Mucosa of descending colon (tissue), 3 donors: Measurements from ENCODE around the gene IL12RB2. TPM values are rescaled to one million over a fixed set of nuclear protein-coding genes. Genes with fewer than 3 reads are reported as not detected.

Experiments
- ATAC-seq: fragments of 200-7000 bp; cut with Tn5 transposase; one replicate; pipeline ENCODE4 v1.9.1; 2020; ENCODE audit warnings: mild to moderate bottlenecking, moderate library complexity
- DNase-seq, 3 donors: peaks; one replicate each; pipeline ENCODE4 v3.0.0-alpha.2; 2020
- H3K36me3 ChIP-seq: fragments of 200-600 bp; one replicate; pipeline ENCODE4 v1.8.0; 2021; ENCODE audit warnings: low read depth, mild to moderate bottlenecking
- H3K4me1 ChIP-seq: fragments of 200-600 bp; one replicate; pipeline ENCODE4 v1.8.0; 2021; ENCODE audit warnings: low read depth, mild to moderate bottlenecking
- H3K4me3 ChIP-seq: fragments of 200-600 bp; one replicate; pipeline ENCODE4 v1.8.0; 2021; ENCODE audit warnings: mild to moderate bottlenecking
- H3K9me3 ChIP-seq: fragments of 200-600 bp; one replicate; pipeline ENCODE4 v1.8.0; 2021; ENCODE audit warnings: mild to moderate bottlenecking
- intact Hi-C, 2 donors: fragments of 100-400 bp; cut with DNase I in 1 of 2; cut with micrococcal nuclease in 1 of 2; formaldehyde crosslinking; loops; one replicate each; pipeline versions ENCODE4 v1.11.0 to v1.11.1; 2022; cut with DNase I, micrococcal nuclease
- total RNA-seq, 3 donors: library from RNA; stranded (reverse); fragmentation: NEBNext Ultra II Directional in 2 of 3; extraction: Animal tissue kit (Norgen Biotek cat#: 25700) in 2 of 3; gene quantifications; one replicate each; pipeline versions ENCODE4 v1.2.1 to v1.2.4, GENCODE V29; 2021 to 2023
- TF ChIP-seq, protein P1 (sequence below): fragments of 200-600 bp; IDR thresholded peaks from one replicate; pipeline ENCODE4 v1.8.0; 2022; ENCODE audit warnings: antibody characterized with exemption, mild to moderate bottlenecking
- donor health status: DM: no; HTN: no; CAD: no; lungs with moderate emphysema.
- donor health status: DM: no; HTN: no; CAD: no.
- donor health status: DM: no; HTN: yes; CAD: no.

The IL12RB2 gene
- total RNA-seq, 3 donors from 2014 or later, result 0.55 to 1.7 (median 0.92) TPM

DNA sequence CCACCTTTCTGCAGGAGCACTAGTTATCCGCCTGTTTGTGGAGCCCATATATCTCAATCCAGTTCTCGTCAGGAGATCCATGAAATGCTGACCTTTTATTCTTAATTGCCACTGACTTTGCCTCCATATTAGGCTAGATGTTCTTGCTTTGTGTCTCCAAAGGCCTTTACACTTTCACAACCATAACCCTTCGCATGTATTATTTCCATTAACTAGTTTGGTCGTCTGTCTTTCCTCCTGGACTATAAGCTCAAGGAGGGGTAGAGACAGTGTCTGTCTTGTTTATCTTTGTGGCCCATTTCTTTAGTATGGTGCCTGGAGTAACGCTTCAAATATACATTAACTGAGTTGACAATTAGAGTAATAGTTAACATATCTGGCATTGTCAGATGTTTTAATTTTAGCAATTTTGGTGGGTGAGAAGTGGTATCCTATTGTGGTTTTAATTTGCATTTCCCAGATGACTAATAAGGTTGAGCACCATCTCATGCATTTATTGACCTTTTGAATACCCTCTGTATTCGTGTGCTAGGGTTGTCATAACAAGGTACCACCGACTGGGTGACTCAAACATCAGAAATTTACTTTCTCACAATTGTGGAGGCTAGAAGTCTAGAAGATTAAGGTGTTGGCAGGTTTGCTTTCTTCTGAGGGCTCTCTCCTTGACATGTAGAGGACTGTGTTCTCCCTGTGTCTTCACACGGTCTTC lies 21.7 kb upstream of the IL12RB2 start:
- intact Hi-C loops, result no loop called here
- H3K4me1 ChIP-seq, result no peaks in the 10 kb centered on the region
- DNase-seq (no peak), ATAC-seq (no peak)
- no peak overlapping the region for H3K4me3 ChIP-seq
- H3K36me3 ChIP-seq, result no peaks in the 10 kb centered on the region
- TF ChIP-seq, protein P1, sequence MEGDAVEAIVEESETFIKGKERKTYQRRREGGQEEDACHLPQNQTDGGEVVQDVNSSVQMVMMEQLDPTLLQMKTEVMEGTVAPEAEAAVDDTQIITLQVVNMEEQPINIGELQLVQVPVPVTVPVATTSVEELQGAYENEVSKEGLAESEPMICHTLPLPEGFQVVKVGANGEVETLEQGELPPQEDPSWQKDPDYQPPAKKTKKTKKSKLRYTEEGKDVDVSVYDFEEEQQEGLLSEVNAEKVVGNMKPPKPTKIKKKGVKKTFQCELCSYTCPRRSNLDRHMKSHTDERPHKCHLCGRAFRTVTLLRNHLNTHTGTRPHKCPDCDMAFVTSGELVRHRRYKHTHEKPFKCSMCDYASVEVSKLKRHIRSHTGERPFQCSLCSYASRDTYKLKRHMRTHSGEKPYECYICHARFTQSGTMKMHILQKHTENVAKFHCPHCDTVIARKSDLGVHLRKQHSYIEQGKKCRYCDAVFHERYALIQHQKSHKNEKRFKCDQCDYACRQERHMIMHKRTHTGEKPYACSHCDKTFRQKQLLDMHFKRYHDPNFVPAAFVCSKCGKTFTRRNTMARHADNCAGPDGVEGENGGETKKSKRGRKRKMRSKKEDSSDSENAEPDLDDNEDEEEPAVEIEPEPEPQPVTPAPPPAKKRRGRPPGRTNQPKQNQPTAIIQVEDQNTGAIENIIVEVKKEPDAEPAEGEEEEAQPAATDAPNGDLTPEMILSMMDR, result no peak
- no peaks in the 10 kb centered on the region for H3K9me3 ChIP-seq

DNA sequence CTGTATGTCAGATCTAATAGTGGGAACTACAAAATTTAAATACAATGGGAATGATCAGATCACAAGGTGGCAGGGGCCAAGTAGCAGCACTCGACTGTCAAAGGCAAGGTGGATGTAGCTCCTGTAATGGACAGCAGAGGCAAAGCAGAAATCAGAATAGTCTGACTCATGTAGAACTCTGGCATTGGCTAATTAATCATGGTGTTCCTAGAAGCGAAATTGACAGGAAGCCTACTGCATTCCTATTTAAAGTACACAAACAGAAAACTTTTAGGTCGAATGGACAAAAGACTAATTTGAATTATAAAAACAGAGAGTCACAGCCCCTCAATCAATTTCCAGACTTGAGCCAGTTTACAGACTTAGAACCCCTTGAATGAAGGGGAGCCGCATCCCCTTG lies 17.4 kb upstream of the IL12RB2 start:
- no peak for DNase-seq
- TF ChIP-seq, protein P1, result no peak
- intact Hi-C loops, result no loop called here

GRCh38 chr1:67294836-67295617 lies 12.6 kb upstream of the IL12RB2 start:
- TF ChIP-seq, protein P1, result no peak
- no peak for DNase-seq
- Histone ChIP-seq H3K36me3 (no peaks in the 10 kb centered on the region), H3K4me3 (no peak overlapping the region), H3K9me3 (no peaks in the 10 kb centered on the region), H3K4me1 (no peaks in the 10 kb centered on the region)
- no peak for ATAC-seq
- intact Hi-C loops, result no loop called here

More for the DNA sequence above, 17.4 kb upstream of the IL12RB2 start:
- no peaks in the 10 kb centered on the region for H3K4me1 ChIP-seq
- no peak overlapping the region for H3K4me3 ChIP-seq
- no peaks in the 10 kb centered on the region for H3K9me3 ChIP-seq
- H3K36me3 ChIP-seq, result no peaks in the 10 kb centered on the region
- no peak for ATAC-seq

DNA sequence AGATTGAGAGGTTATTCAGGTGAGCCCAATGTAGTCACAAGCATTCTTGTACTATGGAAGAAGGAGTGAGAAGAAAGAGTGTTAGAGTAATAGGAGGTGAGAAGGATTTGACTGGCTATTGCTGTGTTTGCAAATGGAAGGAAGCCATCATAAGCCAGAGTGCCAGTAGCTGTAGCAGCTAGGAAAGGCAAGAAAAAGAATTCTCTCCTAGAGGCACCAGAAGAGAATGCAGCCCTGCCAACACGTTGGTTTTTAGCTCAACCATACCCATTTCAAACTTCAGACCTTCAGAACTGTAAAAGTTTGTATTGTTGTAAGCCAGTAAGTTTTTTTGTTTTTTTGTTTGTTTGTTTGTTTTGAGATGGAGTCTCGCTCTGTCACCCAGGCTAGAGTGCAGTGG lies 8.9 kb upstream of the IL12RB2 start:
- DNase-seq (no peak), ATAC-seq (no peak)
- no peaks in the 10 kb centered on the region for H3K9me3 ChIP-seq
- TF ChIP-seq, protein P1, result no peak
- intact Hi-C loops, result no loop called here
- H3K4me1 ChIP-seq, result no peaks in the 10 kb centered on the region
- H3K4me3 ChIP-seq, result no peak overlapping the region
- H3K36me3 ChIP-seq, result no peaks in the 10 kb centered on the region

- H3K4me1 ChIP-seq, result no peaks in the 10 kb centered on the region
- H3K9me3 ChIP-seq, result no peaks in the 10 kb centered on the region
- TF ChIP-seq, protein P1, result no peak
- ATAC-seq, result no peak
- intact Hi-C loops, result no loop called here
- no peak for DNase-seq
- no peaks in the 10 kb centered on the region for H3K36me3 ChIP-seq
- H3K4me3 ChIP-seq, result no peak overlapping the region
These were observed 8.4 kb upstream of the IL12RB2 start for GRCh38 chr1:67299296-67299695.
